ENCODE results near the gene MCRIP1. TPM values are rescaled to one million over a fixed set of nuclear protein-coding genes. Genes with fewer than 3 reads are reported as not detected.
A peak's percentile ranks its signal among the peaks of the same experiment; 100 is the strongest.

Gene MCRIP1
- total and polyA plus RNA-seq, 9 of the 15 experiments (the other 6 are each of a cell fraction or from before 2014, with no cell fraction given) = 0.39 to 35.8 (median 9.7) TPM

- H3K27me3 ChIP-seq (ENCODE audit: control insufficient read depth in 2 of 2, insufficient read depth in 2 of 2, low read length in 2 of 2) = peaks cover 25 to 82% of the 10 kb centered on the region in 2 experiments; a peak in 4 of 5 replicates
- ATAC-seq (peak; percentile 63), FAIRE-seq (no peak), DNase-seq (ENCODE audit: extremely low read depth in 1 of 4, low spot score in 3 of 4) (no peak)
- peak overlapping the region in 1 of 2 experiments; percentile 79; a peak in 2 of 4 replicates for H3K9ac ChIP-seq (ENCODE audit: insufficient read depth in 1 of 2, low read depth in 2 of 2, low read length in 2 of 2)
- WGBS (ENCODE audit: insufficient coverage, low coverage, missing lambda C conversion rate) = 4% methylated on average over 17 of the region's 18 CpGs
- H4K20me1 ChIP-seq (replicated peaks; ENCODE audit: control insufficient read depth, insufficient read depth, low read length) = peaks cover 14% of the 10 kb centered on the region
- peaks cover 0 to 86% of the 10 kb centered on the region in 2 experiments; a peak in 3 of 5 replicates for H3K4me1 ChIP-seq (replicated peaks in 1 of 2; ENCODE audit: control insufficient read depth in 2 of 2, insufficient read depth in 2 of 2, low read length in 2 of 2)
- CTCF ChIA-PET (ENCODE audit: low intra/inter-chr PET ratio) = no interaction called here
- H3K4me3 ChIP-seq = no peak overlapping the region
- no peaks in the 10 kb centered on the region for H3K36me3 ChIP-seq (ENCODE audit: control insufficient read depth, insufficient read depth, low read length)
- no peak overlapping the region for H3K4me2 ChIP-seq (ENCODE audit: insufficient read depth, low read length)
- no peak overlapping the region for H2AFZ ChIP-seq (ENCODE audit: low read depth, low read length)
- H3K27ac ChIP-seq (ENCODE audit: extremely low read depth, low read depth, low read length) = no peak overlapping the region
- intact Hi-C loops (cut with micrococcal nuclease) (no loop called here), in situ Hi-C loops (cut with MboI) (loop anchor here (5.0 kb wide), 1 partner anchor 70 kb away; no protein-coding TSS in a partner anchor)
- POLR2A ChIA-PET = interaction anchor here (0.5 to 1.8 kb wide), 7 partner anchors 8 to 244 kb away, joined by 3 to 6 read pairs (median 3); partner anchors contain the start of gene P4HB
- H3K9me1 ChIP-seq (ENCODE audit: control insufficient read depth, insufficient read depth, low read length) = no peaks in the 10 kb centered on the region
- no peaks in the 10 kb centered on the region for H3K9me3 ChIP-seq (replicated peaks; ENCODE audit: control insufficient read depth, insufficient read depth, low read depth, low read length)
- no peaks in the 10 kb centered on the region for H3K79me2 ChIP-seq (ENCODE audit: control insufficient read depth, insufficient read depth, low read length)
- no TSS peak for BruUV-seq (replicated peaks)
- TF ChIP-seq ZNF316 (IDR thresholded peaks at IDR 0.05) (no peak), RERE (CRISPR knock-in tag; IDR thresholded peaks at IDR 0.05; ENCODE audit: borderline replicate concordance) (no peak), BMI1 (IDR thresholded peaks at IDR 0.05; ENCODE audit: low read length) (no peak), GMEB1 (CRISPR knock-in tag; IDR thresholded peaks at IDR 0.05) (no peak), SREBF1 (IDR thresholded peaks at IDR 0.05; ENCODE audit: borderline replicate concordance, low read depth, low read length) (no peak), HLTF (IDR thresholded peaks at IDR 0.05) (no peak), ZNF76 (CRISPR knock-in tag; IDR thresholded peaks at IDR 0.05; ENCODE audit: borderline replicate concordance) (no peak), KDM4B (IDR thresholded peaks at IDR 0.05; ENCODE audit: borderline replicate concordance in 2 of 2, low read depth in 1 of 2) (no peak), CUX1 (CRISPR knock-in tag; IDR thresholded peaks at IDR 0.05) (no peak), SAFB (IDR thresholded peaks at IDR 0.05; ENCODE audit: borderline replicate concordance, low read depth, low read length) (no peak)
Observed at GRCh38 chr17:81807210-81807719, 25.8 kb downstream of the MCRIP1 start.

Measured in K562 (cell line).